Uterus (tissue), 2 donors: ENCODE data around the gene PNMA3.

Source experiments
- CTCF ChIP-seq, 4 experiments: fragments of 200-600 bp in 2 of 4; fragments of 450-650 bp in 2 of 4; sonication (generic) in 2 of 4; IDR thresholded peaks; one replicate each; pipeline ENCODE4 v1.5.1; 2016 to 2019; ENCODE audit warnings: antibody characterized with exemption in 4 of 4, mild to moderate bottlenecking in 2 of 4, moderate library complexity in 1 of 4
- POLR2A ChIP-seq, 2 donors: fragments of 450-650 bp; IDR thresholded peaks; one replicate each; pipeline ENCODE4 v1.6.1; 2016; ENCODE audit warnings: antibody characterized with exemption in 2 of 2, mild to moderate bottlenecking in 1 of 2, moderate library complexity in 1 of 2

- TF ChIP-seq CTCF (IDR thresholded peaks at IDR 0.05) (no peak), POLR2A (IDR thresholded peaks at IDR 0.05) (no peak)
These were observed at the start of gene PNMA3 for GRCh38 chrX:153055871-153056749.
